HepG2 (cell line): ENCODE results near the gene COPZ2. TPM values are rescaled to one million over a fixed set of nuclear protein-coding genes. Genes with fewer than 3 reads are reported as not detected.

ENCODE experiments used
- AKNA ChIP-seq: sonication (generic); formaldehyde crosslinking; IDR thresholded peaks from 2 replicates; pipeline ENCODE4 v1.4.0; 2020; ENCODE audit warnings: missing genetic modification reagents, borderline replicate concordance
- DNMT1 ChIP-seq: sonication (generic); formaldehyde crosslinking; IDR thresholded peaks from 2 replicates; pipeline ENCODE4 v1.5.1; 2020; ENCODE audit warnings: mild to moderate bottlenecking, missing genetic modification reagents
- FOXP4 ChIP-seq: sonication (generic); formaldehyde crosslinking; IDR thresholded peaks from 2 replicates; pipeline ENCODE4 v1.4.0; 2020; ENCODE audit warnings: missing genetic modification reagents
- HMGA1 ChIP-seq: sonication (generic); formaldehyde crosslinking; conservative IDR thresholded peaks from 2 replicates; pipeline ENCODE4 v1.4.0; 2020; ENCODE audit warnings: missing genetic modification reagents
- HMGXB4 ChIP-seq, 2 experiments: sonication (generic) in 1 of 2; formaldehyde crosslinking in 1 of 2; IDR thresholded peaks; 2 replicates each; pipeline versions ENCODE4 v1.4.0 to v1.6.1; 2018 to 2020; ENCODE audit warnings: missing genetic modification reagents in 2 of 2, borderline replicate concordance in 1 of 2, low read depth in 1 of 2, mild to moderate bottlenecking in 1 of 2, missing biosample characterization in 1 of 2
- RFXAP ChIP-seq: sonication (generic); formaldehyde crosslinking; IDR thresholded peaks from 2 replicates; pipeline ENCODE4 v1.4.0; 2020; ENCODE audit warnings: missing genetic modification reagents, borderline replicate concordance
- TMF1 ChIP-seq: sonication (generic); formaldehyde crosslinking; IDR thresholded peaks from 2 replicates; pipeline ENCODE4 v1.8.1; 2022; ENCODE audit warnings: low read depth, missing genetic modification reagents
- ZBTB14 ChIP-seq: sonication (generic); formaldehyde crosslinking; IDR thresholded peaks from 2 replicates; pipeline ENCODE4 v1.4.0; 2020; ENCODE audit warnings: missing genetic modification reagents
- ZBTB25 ChIP-seq: IDR thresholded peaks from 2 replicates; pipeline ENCODE4 v1.6.1; 2018; ENCODE audit warnings: missing genetic modification reagents
- ZNF34 ChIP-seq: sonication (generic); formaldehyde crosslinking; IDR thresholded peaks from 2 replicates; pipeline ENCODE4 v1.4.0; 2020; ENCODE audit warnings: mild to moderate bottlenecking, missing genetic modification reagents, borderline replicate concordance
- ZNF572 ChIP-seq: sonication (generic); formaldehyde crosslinking; IDR thresholded peaks from 2 replicates; pipeline ENCODE4 v1.5.1; 2020; ENCODE audit warnings: mild to moderate bottlenecking, missing genetic modification reagents
- polyA plus RNA-seq, 8 experiments: library from polyadenylated mRNA; depleted of rRNA in 3 of 8; stranded (reverse) in 7 of 8; unstranded in 1 of 8; fragments of >200 nt; fragmentation: Illumina TruSeq in 4 of 8; extraction: Trizol in 4 of 8; gene quantifications; 2 replicates each; pipeline versions ENCODE4 v1.2.1 to v1.2.3, GENCODE V29; 2011 to 2016; ENCODE audit warnings: low read depth in 4 of 8, missing spikeins in 1 of 8, mixed read lengths in 1 of 8; ENCODE audit not compliant: insufficient read depth in 1 of 8
- total RNA-seq, 5 experiments: library from RNA; depleted of rRNA; stranded (reverse); fragments of >200 nt; fragmentation: Illumina TruSeq; extraction: Trizol; gene quantifications; 2 replicates each; pipeline ENCODE4 v1.2.3, GENCODE V29; 2016; ENCODE audit warnings: low read depth in 1 of 5
- TF ChIP-seq, protein P1 (sequence below): sonication (generic); formaldehyde crosslinking; IDR thresholded peaks from 2 replicates; pipeline ENCODE4 v1.4.0; 2020; ENCODE audit warnings: missing genetic modification reagents

The COPZ2 gene
- total and polyA plus RNA-seq, 2 of the 13 experiments (the other 11 are each of a cell fraction or from before 2014, with no cell fraction given) = 0.61 to 1.5 TPM

DNA sequence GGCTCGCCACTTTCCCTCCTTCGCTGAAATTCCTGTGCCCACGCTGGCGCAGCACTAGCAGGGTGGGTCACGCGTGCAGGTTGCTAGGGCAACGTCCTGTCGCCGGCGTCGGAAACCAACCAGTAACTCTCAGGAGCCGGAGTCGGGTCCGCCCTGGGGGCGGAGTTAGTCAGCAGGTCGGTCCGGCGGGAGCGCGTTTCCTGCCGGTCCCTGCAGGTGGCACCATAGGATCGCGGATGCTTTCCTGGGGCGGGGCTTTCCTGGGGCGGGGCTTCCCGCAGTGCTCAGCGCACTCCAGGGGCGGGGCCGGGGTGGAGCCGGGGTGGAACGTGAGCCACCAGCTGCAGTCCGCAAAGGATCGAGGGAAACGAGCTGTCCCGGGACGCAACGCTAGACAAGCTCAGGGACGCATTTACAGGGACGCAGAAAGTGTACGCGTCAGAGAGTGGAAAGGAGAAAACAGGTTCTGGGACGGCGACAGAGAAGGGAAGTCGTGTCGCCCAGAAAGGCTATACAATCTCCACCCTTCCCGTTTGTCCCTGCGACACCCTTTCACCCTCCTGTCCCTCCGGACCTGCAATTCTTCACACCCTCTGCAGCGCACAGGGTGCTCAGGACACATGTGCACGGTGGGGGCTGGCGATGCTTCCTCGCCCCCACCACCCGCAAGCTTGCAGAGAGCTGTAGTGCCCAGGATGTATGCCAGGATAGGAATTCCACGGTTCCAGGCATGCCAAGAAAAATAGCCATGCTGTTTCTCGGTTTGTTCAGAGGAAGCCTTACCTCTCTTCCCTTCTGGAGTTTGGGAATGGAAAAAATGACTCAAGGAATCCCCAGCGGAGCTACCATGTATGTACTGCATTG, 12.3 kb downstream of the COPZ2 start (continued):
- TF ChIP-seq HMGXB4 (CRISPR knock-in tag; IDR thresholded peaks at IDR 0.05; ENCODE audit: borderline replicate concordance in 1 of 2, low read depth in 1 of 2) (peak; percentile 63 to 75; a peak in 3 of 4 replicates), ZNF34 (CRISPR knock-in tag) (peak; percentile 40; the same call in 1 of the 2 replicates), HMGA1 (CRISPR knock-in tag) (no peak), DNMT1 (no peak), AKNA (CRISPR knock-in tag) (no peak), ZBTB14 (CRISPR knock-in tag) (no peak), RFXAP (CRISPR knock-in tag) (peak; percentile 74; the same call in 1 of the 2 replicates), TMF1 (no peak), FOXP4 (CRISPR knock-in tag) (0 out of 2 replicates have a peak, but pooled peaks have one; percentile 35), ZBTB25 (CRISPR knock-in tag) (no peak), ZNF572 (CRISPR knock-in tag) (0 out of 2 replicates have a peak, but pooled peaks have one; percentile 59)
- TF ChIP-seq, protein P1, sequence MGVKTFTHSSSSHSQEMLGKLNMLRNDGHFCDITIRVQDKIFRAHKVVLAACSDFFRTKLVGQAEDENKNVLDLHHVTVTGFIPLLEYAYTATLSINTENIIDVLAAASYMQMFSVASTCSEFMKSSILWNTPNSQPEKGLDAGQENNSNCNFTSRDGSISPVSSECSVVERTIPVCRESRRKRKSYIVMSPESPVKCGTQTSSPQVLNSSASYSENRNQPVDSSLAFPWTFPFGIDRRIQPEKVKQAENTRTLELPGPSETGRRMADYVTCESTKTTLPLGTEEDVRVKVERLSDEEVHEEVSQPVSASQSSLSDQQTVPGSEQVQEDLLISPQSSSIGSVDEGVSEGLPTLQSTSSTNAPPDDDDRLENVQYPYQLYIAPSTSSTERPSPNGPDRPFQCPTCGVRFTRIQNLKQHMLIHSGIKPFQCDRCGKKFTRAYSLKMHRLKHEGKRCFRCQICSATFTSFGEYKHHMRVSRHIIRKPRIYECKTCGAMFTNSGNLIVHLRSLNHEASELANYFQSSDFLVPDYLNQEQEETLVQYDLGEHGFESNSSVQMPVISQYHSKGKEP (CRISPR knock-in tag) = no peak
